Measurements from ENCODE around the gene ZNF385C.

- no peak for TF ChIP-seq POLR2AphosphoS5 (IDR thresholded peaks at IDR 0.05)
- no peak for TF ChIP-seq CTCF (IDR thresholded peaks at IDR 0.05)
Observed at GRCh38 chr17:41988418-41988817, 109.9 kb downstream of the ZNF385C start.

Measured in breast epithelium (tissue), 3 donors.